Thoracic aorta endothelial cell (primary cell): ENCODE results near the gene FAS. TPM values are rescaled to one million over a fixed set of nuclear protein-coding genes. Genes with fewer than 3 reads are reported as not detected.

Source experiments
- small RNA-seq: library from RNA; depleted of rRNA; stranded (forward); fragments of <200 nt; gene quantifications from one replicate; pipeline ENCODE3, GENCODE V24; 2012
- total RNA-seq: library from RNA; depleted of rRNA; stranded (reverse); fragments of >200 nt; gene quantifications from 2 replicates; pipeline ENCODE4 v1.2.3, GENCODE V29; 2012

The FAS gene
- 24.3 and 28.2 TPM in 2 replicates for total RNA-seq

DNA sequence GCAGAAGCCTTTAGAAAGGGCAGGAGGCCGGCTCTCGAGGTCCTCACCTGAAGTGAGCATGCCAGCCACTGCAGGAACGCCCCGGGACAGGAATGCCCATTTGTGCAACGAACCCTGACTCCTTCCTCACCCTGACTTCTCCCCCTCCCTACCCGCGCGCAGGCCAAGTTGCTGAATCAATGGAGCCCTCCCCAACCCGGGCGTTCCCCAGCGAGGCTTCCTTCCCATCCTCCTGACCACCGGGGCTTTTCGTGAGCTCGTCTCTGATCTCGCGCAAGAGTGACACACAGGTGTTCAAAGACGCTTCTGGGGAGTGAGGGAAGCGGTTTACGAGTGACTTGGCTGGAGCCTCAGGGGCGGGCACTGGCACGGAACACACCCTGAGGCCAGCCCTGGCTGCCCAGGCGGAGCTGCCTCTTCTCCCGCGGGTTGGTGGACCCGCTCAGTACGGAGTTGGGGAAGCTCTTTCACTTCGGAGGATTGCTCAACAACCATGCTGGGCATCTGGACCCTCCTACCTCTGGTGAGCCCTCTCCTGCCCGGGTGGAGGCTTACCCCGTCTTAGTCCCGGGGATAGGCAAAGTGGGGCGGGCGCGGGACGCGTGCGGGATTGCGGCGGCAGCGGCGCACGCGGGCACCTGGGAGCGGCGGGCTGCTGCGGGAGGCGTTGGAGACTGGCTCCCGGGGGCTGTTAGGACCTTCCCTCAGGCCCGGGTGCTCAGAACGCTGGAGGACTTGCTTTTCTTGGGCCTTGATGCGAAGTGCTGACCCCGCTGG lies at the start of gene FAS:
Gene FAS, plus strand, starts transcription at position 415 of the 777 bp plus-strand sequence. Its CDS starts 79 bp downstream, at position 494.

DNA sequence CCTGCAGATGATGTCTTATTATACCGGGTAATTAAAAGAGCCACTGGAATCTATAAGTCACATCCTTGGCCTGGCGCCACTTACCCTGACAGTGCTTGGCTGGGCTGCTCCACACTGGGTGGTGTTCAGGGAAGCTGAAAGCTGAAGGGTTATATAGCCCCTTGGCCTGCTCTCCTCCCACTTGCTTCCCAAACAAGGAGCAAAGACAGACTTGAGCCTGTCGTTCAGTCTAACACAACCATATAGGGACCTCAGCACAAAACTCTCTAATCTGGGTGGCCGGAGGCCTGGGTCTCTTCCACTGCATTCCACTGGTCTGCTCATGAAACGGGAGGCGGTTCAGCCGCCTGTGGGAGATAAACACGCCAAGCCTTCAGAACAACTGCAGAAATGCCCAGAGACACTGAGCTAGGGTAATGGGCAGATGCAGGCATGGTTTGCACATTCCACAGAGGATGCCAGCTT lies 37.9 kb upstream of the FAS start, which contains the start of gene ACTA2:
Gene ACTA2, minus strand, starts transcription at position 127 of the 465 bp plus-strand sequence. CDS start 3,843 bp downstream, outside the sequence.

Small RNA genes lying within 50 kb of the gene (small RNA-seq; reads per million reads assigned to genes)
- gene MIR4679-2 (not detected), gene RF02116 (not detected)

Other genes with a start within 250 kb of the FAS start
- gene LIPN, start 230.8 kb upstream of the FAS start, total RNA-seq: not detected in 2 replicates
- not detected in 2 replicates for gene LIPM, start 188.1 kb upstream of the FAS start, total RNA-seq
- gene ANKRD22, start 139.0 kb upstream of the FAS start, total RNA-seq: not detected in 2 replicates
- 1.9 and 6.5 TPM in 2 replicates for gene STAMBPL1, start 110.6 kb upstream of the FAS start, total RNA-seq
- gene ACTA2, start 38.0 kb upstream of the FAS start, total RNA-seq: 26.8 and 29.8 TPM in 2 replicates
- 0.57 and 0.80 TPM in 2 replicates for gene CH25H, start 216.5 kb downstream of the FAS start, total RNA-seq